PC-3 (cell line): Measurements from ENCODE around the gene ZXDC. TPM values are rescaled to one million over a fixed set of nuclear protein-coding genes. Genes with fewer than 3 reads are reported as not detected.

ENCODE experiments used
- ATAC-seq: fragments of 200-7000 bp; cut with Tn5 transposase; 2 replicates; pipeline ENCODE4 v1.9.1; 2020; ENCODE audit warnings: mild to moderate bottlenecking, moderate library complexity
- BruUV-seq: library from RNA; stranded (reverse); fragments of 400-500 nt; replicated peaks from 2 replicates; lab custom pipeline; 2021; lab: Mats Ljungman, UMichigan
- CTCF ChIA-PET: fragments of 300-600 bp; sonication (Branson Sonifier 250); formaldehyde crosslinking; loops from one replicate; lab custom pipeline; 2022; ENCODE audit warnings: antibody characterized with exemption; lab: Charles Lee
- POLR2A ChIA-PET: fragments of 300-600 bp; sonication (Branson Sonifier 250); formaldehyde crosslinking; loops from one replicate; lab custom pipeline; 2022; ENCODE audit warnings: antibody characterized with exemption; ENCODE audit not compliant: unreplicated experiment; lab: Charles Lee
- DNase-seq: peaks from one replicate; pipeline ENCODE4 v3.0.0-alpha.2; 2015
- H2AFZ ChIP-seq: fragments of 300-600 bp; sonication (generic); 2 replicates; pipeline ENCODE4 v1.6.0; 2016; ENCODE audit warnings: antibody characterized with exemption, low read length
- H3F3A ChIP-seq: fragments of 300-600 bp; sonication (generic); one replicate; pipeline ENCODE4 v1.6.0; 2017; ENCODE audit warnings: antibody characterized with exemption, low read length, control low read depth, mild to moderate bottlenecking; ENCODE audit not compliant: unreplicated experiment
- H3K27ac ChIP-seq: fragments of 300-600 bp; sonication (generic); 2 replicates; pipeline ENCODE4 v1.5.1; 2016; ENCODE audit warnings: mild to moderate bottlenecking, low read length
- H3K27me3 ChIP-seq: fragments of 300-600 bp; sonication (generic); 2 replicates; pipeline ENCODE4 v1.6.1; 2016; ENCODE audit warnings: low read length, mixed read lengths
- H3K36me3 ChIP-seq: fragments of 300-600 bp; sonication (generic); 2 replicates; pipeline ENCODE4 v1.6.1; 2016; ENCODE audit warnings: low read depth, mixed run types, low read length, mixed read lengths
- H3K4me1 ChIP-seq: fragments of 300-600 bp; sonication (generic); 2 replicates; pipeline ENCODE4 v1.5.1; 2016; ENCODE audit warnings: low read length; ENCODE audit not compliant: insufficient read depth
- H3K4me2 ChIP-seq: fragments of 300-600 bp; sonication (generic); 2 replicates; pipeline ENCODE4 v1.6.0; 2016; ENCODE audit warnings: low read length
- H3K4me3 ChIP-seq: fragments of 300-600 bp; sonication (generic); 2 replicates; pipeline ENCODE4 v1.5.1; 2016; ENCODE audit warnings: mild to moderate bottlenecking, low read length, mixed read lengths
- H3K79me2 ChIP-seq: fragments of 300-600 bp; sonication (generic); 2 replicates; pipeline ENCODE4 v1.6.1; 2017; ENCODE audit warnings: low read length, mixed read lengths
- H3K9ac ChIP-seq: fragments of 300-600 bp; sonication (generic); 2 replicates; pipeline ENCODE4 v1.6.0; 2016; ENCODE audit warnings: mild to moderate bottlenecking, low read length
- H3K9me2 ChIP-seq: fragments of 300-600 bp; sonication (generic); replicated peaks from 2 replicates; pipeline ENCODE4 v1.6.1; 2016; ENCODE audit warnings: mixed run types, low read length, mixed read lengths
- H3K9me3 ChIP-seq: fragments of 300-600 bp; sonication (generic); 2 replicates; pipeline ENCODE4 v1.6.1; 2016; ENCODE audit warnings: low read length, mixed read lengths
- H4K20me1 ChIP-seq: fragments of 300-600 bp; sonication (generic); 2 replicates; pipeline ENCODE4 v1.6.1; 2016; ENCODE audit warnings: low read length, mixed read lengths
- CTCF ChIP-seq: fragments of 300-600 bp; sonication (generic); conservative IDR thresholded peaks from 2 replicates; pipeline ENCODE4 v1.5.1; 2017; ENCODE audit warnings: antibody characterized with exemption, low read depth, mild to moderate bottlenecking, low read length
- EZH2 ChIP-seq: fragments of 300-600 bp; sonication (generic); IDR thresholded peaks from one replicate; pipeline ENCODE4 v1.6.1; 2017; ENCODE audit warnings: antibody characterized with exemption, mild to moderate bottlenecking, low read length; ENCODE audit not compliant: unreplicated experiment
- EZH2phosphoT487 ChIP-seq: fragments of 300-600 bp; sonication (generic); IDR thresholded peaks from 2 replicates; pipeline ENCODE4 v1.6.1; 2018; ENCODE audit warnings: mild to moderate bottlenecking, antibody characterized with exemption, low read length, borderline replicate concordance
- intact Hi-C: fragments of 100-400 bp; cut with micrococcal nuclease; formaldehyde crosslinking; loops from 2 replicates; pipeline ENCODE4 v1.9.0; 2023
- total RNA-seq: library from RNA; depleted of rRNA; stranded (reverse); fragments of >200 nt; gene quantifications from 2 replicates; pipeline ENCODE4 v1.2.3, GENCODE V29; 2014

ZXDC gene
- total RNA-seq, 1 experiment from 2014 or later = 18.7 TPM

- DNase-seq (no peak), ATAC-seq (no peak)
- ChIA-PET POLR2A (no interaction called here), CTCF (no interaction called here)
- H3F3A ChIP-seq = no peaks in the 10 kb centered on the region
- H3K4me1 ChIP-seq = no peaks in the 10 kb centered on the region
- H3K4me2 ChIP-seq = no peak overlapping the region
- TF ChIP-seq EZH2phosphoT487 = no peak
- no peak for TF ChIP-seq EZH2
- no peak for TF ChIP-seq CTCF
- no peaks in the 10 kb centered on the region for H3K9me2 ChIP-seq
- no peaks in the 10 kb centered on the region for H3K36me3 ChIP-seq
- no peaks in the 10 kb centered on the region for H3K79me2 ChIP-seq
- intact Hi-C loops = no loop called here
- no peak overlapping the region for H3K27ac ChIP-seq
- no peak overlapping the region for H3K9ac ChIP-seq
- BruUV-seq = no TSS peak
- no peaks in the 10 kb centered on the region for H3K9me3 ChIP-seq
- no peaks in the 10 kb centered on the region for H4K20me1 ChIP-seq
- no peak overlapping the region for H3K4me3 ChIP-seq
- H3K27me3 ChIP-seq = peaks cover 17% of the 10 kb centered on the region; the same call in 1 of the 2 replicates
- H2AFZ ChIP-seq = no peak overlapping the region
Measured at GRCh38 chr3:126414961-126415660, 60.6 kb downstream of the ZXDC start.

GRCh38 chr3:126414406-126414805, 61.3 kb downstream of the ZXDC start:
- Histone ChIP-seq H3K4me2 (no peak overlapping the region), H3K9ac (no peak overlapping the region), H3K4me1 (no peaks in the 10 kb centered on the region), H3K27ac (no peak overlapping the region), H2AFZ (no peak overlapping the region), H3K9me2 (no peaks in the 10 kb centered on the region), H3K36me3 (no peaks in the 10 kb centered on the region), H3K79me2 (no peaks in the 10 kb centered on the region), H3K4me3 (no peak overlapping the region), H3K27me3 (peaks cover 17% of the 10 kb centered on the region; the same call in 1 of the 2 replicates), H3K9me3 (no peaks in the 10 kb centered on the region), H3F3A (no peaks in the 10 kb centered on the region), H4K20me1 (no peaks in the 10 kb centered on the region)
- BruUV-seq = no TSS peak
- ChIA-PET CTCF (no interaction called here), POLR2A (no interaction called here)
- ATAC-seq (no peak), DNase-seq (no peak)
- intact Hi-C loops = no loop called here
- no peak for TF ChIP-seq EZH2

- H4K20me1 ChIP-seq = no peaks in the 10 kb centered on the region
- no peaks in the 10 kb centered on the region for H3F3A ChIP-seq
- POLR2A ChIA-PET = no interaction called here
- no peaks in the 10 kb centered on the region for H3K4me1 ChIP-seq
- no peak for TF ChIP-seq EZH2phosphoT487
- TF ChIP-seq EZH2 = no peak
- no peak for TF ChIP-seq CTCF
- H3K4me3 ChIP-seq = no peak overlapping the region
- no TSS peak for BruUV-seq
- no peak overlapping the region for H3K4me2 ChIP-seq
- DNase-seq (no peak), ATAC-seq (no peak)
- CTCF ChIA-PET = no interaction called here
- H2AFZ ChIP-seq = no peak overlapping the region
- H3K27ac ChIP-seq = no peak overlapping the region
- no peaks in the 10 kb centered on the region for H3K9me3 ChIP-seq
- H3K36me3 ChIP-seq = no peaks in the 10 kb centered on the region
- intact Hi-C loops = no loop called here
- no peaks in the 10 kb centered on the region for H3K9me2 ChIP-seq
- peaks cover 17% of the 10 kb centered on the region; the same call in 1 of the 2 replicates for H3K27me3 ChIP-seq
- no peak overlapping the region for H3K9ac ChIP-seq
- H3K79me2 ChIP-seq = no peaks in the 10 kb centered on the region
Measured at GRCh38 chr3:126413693-126414080, 62.0 kb downstream of the ZXDC start.
